ENCODE measurements around the gene HOXC12.
A peak's percentile ranks its signal among the peaks of the same experiment; 100 is the strongest.

HOXC12 gene

DNA sequence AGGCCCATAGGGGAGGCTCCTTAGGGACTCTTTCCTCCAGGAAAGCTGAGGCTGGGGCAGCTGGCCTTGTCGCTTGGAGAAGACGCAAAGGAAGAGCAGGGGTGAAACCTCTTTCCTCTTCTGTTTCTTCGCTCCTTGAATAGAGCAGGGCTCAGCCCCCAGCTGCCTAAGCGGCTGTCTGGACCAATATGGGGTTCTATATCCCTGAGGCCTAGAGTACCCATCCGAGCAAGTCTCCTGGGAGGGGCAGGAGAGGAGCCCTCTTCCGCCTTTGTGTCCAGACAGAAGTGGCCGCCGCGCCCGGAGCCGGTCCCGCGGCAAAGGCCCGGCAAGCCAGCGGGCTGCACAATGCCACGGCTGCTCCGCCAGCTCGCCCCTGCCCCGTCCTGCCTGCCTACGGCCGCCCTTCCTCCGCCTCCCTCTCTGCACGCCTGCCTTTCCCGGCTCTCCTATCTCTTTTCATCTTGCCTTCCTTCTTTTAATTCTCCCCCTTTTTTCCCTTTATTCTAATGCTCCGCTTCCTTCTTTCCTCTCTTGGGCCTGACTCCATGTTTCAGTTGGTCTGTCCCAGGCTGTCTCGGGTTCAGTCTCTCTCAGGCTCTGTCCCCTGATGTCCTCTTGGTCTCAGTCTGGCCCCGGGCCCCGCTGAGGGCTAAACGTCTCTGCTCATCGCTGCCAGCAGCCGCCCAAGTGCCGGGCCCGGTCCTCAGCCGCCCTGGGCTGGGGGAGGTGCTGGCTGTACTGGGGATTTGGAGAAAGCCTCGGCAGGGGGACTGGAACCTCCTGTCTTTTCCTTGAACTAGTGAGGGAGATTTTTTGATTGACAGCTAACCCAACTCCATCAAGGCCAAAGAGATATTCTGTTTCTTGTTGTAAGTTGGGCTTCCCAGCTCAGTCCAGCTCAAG is 42.8 kb downstream of the HOXC12 start:
- CTCF ChIA-PET: interaction anchor here (0.9 to 21.3 kb wide), 10 partner anchors 7 to 229 kb away, joined by 4 to 756 read pairs (median 94); partner anchors contain the start of genes HOXC10, HOXC5, HOXC6 and HOXC8
- POLR2A ChIA-PET: interaction anchor here (0.6 to 2.5 kb wide), 7 partner anchors 11 to 144 kb away, joined by 3 to 12 read pairs (median 4); partner anchors contain the start of gene HOXC8
- peak overlapping the region; percentile 96 for H3K4me3 ChIP-seq (ENCODE audit: low read depth, low read length)
- TF ChIP-seq, protein P1, sequence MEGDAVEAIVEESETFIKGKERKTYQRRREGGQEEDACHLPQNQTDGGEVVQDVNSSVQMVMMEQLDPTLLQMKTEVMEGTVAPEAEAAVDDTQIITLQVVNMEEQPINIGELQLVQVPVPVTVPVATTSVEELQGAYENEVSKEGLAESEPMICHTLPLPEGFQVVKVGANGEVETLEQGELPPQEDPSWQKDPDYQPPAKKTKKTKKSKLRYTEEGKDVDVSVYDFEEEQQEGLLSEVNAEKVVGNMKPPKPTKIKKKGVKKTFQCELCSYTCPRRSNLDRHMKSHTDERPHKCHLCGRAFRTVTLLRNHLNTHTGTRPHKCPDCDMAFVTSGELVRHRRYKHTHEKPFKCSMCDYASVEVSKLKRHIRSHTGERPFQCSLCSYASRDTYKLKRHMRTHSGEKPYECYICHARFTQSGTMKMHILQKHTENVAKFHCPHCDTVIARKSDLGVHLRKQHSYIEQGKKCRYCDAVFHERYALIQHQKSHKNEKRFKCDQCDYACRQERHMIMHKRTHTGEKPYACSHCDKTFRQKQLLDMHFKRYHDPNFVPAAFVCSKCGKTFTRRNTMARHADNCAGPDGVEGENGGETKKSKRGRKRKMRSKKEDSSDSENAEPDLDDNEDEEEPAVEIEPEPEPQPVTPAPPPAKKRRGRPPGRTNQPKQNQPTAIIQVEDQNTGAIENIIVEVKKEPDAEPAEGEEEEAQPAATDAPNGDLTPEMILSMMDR (IDR thresholded peaks at IDR 0.05; ENCODE audit: insufficient read depth, low read length, missing control alignments): no peak
- DNase-seq (ENCODE audit: low read depth, low spot score): no peak

DNA sequence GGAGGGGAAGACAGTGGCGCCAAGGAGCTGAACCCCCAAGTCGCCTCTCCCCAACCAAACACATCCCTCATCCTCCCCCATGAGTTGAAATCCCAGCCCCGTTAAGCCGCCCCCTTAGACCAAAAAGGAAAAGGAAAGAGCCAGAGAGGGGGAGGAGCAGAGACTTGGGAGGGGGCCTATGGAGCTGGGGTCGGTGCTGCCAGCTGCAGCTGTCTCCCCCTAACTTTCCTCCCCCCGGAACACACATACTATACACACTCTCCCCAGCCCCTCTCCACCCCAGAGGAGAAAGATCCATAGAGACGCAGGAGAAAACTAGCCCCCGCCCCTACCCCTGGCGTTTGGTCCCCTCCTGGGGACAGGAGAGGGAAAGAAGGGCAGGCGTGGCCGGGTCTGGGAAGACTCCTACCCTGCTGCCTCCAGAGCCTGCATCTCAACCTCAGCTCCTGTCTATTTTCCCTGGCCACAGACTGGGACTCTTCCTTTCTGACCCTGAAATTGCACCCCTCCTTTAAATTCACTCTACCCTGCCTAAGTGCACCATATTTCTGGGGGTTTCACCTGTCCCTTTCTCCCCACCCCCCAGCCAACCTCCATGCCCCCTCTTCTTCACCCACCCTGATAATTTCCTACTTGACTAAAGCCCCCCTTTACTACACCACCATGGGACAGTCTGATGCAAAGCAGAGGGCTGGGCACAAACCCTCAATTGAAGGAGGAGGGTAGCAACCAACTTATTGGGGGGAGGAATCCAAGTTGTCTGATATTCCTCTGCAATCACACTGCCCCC is 43.6 kb downstream of the HOXC12 start:
- peak overlapping the region; percentile 96 for H3K4me3 ChIP-seq (ENCODE audit: low read depth, low read length)
- no peak for DNase-seq (ENCODE audit: low read depth, low spot score)
- TF ChIP-seq, protein P1 (IDR thresholded peaks at IDR 0.05; ENCODE audit: insufficient read depth, low read length, missing control alignments): no peak
- ChIA-PET POLR2A (interaction anchor here (0.6 to 1.2 kb wide), 5 partner anchors 11 to 210 kb away, joined by 3 to 4 read pairs (median 3); partner anchors contain the start of gene HOXC8), CTCF (interaction anchor here (1.2 to 21.3 kb wide), 9 partner anchors 8 to 230 kb away, joined by 4 to 756 read pairs (median 152); partner anchors contain the start of genes HOXC10, HOXC5, HOXC6 and HOXC8)

DNA sequence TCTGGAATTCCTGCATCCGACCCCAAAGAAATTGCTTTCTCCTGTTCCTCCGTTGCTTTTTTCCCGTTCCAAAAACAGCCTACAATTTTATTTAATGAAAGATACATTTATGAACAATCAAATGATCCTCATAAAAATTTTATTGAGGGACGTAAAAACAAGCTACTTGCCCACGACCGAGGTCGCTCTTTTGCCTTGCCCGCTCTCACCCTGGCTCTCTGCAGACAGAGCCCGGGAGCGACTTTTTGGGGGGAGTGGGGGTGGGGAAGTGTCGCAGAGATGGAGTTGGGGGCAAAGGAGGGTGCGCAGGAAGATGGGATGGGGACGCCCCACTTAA is 44.2 kb downstream of the HOXC12 start:
- peak overlapping the region; percentile 96 for H3K4me3 ChIP-seq (ENCODE audit: low read depth, low read length)
- TF ChIP-seq, protein P1 (IDR thresholded peaks at IDR 0.05; ENCODE audit: insufficient read depth, low read length, missing control alignments): no peak
- CTCF ChIA-PET: interaction anchor here (1.2 to 21.3 kb wide), 10 partner anchors 8 to 253 kb away, joined by 4 to 756 read pairs (median 94); partner anchors contain the start of genes HOXC10, HOXC5, HOXC6 and HOXC8
- DNase-seq (ENCODE audit: low read depth, low spot score): no peak
- POLR2A ChIA-PET: interaction anchor here (0.9 kb wide), 1 partner anchor 209 kb away, joined by 3 read pairs; no protein-coding TSS in a partner anchor

DNA sequence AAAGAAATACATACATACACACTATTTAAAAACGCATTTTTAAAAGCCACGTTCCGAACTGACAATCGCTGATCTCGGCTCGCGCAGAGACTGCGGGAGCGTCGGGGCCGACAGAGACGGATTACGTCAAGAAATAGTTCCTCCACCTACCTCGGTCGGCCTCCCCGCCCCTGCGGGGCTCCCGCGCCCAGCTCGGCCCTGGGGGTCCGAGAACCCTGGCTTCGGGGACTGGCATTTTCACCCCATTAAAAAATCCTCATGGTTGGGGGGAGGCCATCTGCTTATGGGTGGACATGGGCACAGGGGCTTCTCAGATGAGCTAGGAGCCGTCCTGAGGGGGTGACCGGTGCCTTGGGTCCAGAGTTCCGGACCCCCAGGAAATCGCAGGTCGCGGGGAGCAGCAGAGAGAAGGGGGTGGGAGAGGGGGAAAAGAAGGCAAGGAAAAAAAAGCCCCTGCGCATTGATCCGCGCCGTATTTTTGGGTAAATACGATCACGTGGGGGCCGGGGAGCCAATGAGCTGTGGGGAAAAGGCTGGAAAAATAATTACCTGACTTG is 44.9 kb downstream of the HOXC12 start:
- ChIA-PET POLR2A (interaction anchor here (0.8 to 3.1 kb wide), 9 partner anchors 8 to 196 kb away, joined by 3 to 22 read pairs (median 6); partner anchors contain the start of genes HOXC6 and HOXC8), CTCF (interaction anchor here (1.0 to 21.3 kb wide), 12 partner anchors 8 to 253 kb away, joined by 3 to 756 read pairs (median 28); partner anchors contain the start of genes HOXC10, HOXC5, HOXC6 and HOXC8)
- TF ChIP-seq, protein P1 (IDR thresholded peaks at IDR 0.05; ENCODE audit: insufficient read depth, low read length, missing control alignments): no peak
- DNase-seq (ENCODE audit: low read depth, low spot score): no peak
- H3K4me3 ChIP-seq (ENCODE audit: low read depth, low read length): peak overlapping the region; percentile 96

DNA sequence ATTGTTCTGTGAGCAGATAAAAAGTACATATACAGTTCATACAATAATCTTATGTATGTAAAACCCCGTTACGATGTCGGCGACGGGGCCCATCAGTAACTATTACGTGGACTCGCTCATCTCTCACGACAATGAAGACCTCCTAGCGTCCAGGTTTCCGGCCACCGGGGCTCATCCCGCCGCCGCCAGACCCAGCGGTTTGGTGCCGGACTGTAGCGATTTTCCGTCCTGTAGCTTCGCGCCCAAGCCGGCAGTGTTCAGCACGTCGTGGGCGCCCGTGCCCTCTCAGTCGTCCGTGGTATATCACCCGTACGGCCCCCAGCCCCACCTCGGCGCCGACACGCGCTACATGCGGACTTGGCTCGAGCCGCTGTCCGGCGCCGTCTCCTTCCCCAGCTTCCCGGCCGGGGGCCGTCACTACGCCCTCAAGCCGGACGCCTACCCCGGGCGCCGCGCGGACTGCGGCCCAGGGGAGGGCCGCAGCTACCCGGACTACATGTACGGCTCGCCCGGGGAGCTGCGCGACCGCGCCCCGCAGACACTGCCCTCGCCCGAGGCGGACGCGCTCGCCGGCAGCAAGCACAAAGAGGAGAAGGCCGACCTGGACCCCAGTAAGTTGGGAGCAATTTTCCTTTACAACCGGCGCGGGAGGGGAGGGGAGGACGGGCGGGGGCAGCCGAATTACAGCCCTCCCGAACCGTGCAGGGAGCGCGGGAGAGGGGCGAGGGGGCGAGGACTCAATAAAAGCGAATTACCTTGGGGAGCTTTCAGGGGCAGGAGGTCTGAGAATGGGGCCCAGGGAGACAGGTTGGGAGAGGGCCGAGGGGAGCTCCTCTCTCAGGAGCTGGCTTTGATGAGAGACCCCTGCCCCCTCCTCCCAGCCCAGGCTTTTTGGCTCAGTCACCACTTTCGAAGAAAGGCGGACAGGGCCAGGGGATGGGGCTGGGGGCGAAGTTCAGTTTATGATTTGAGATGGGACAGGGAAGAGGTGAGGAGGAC is 45.7 kb downstream of the HOXC12 start, which contains the start of gene HOXC9:
Gene HOXC9 (plus strand): TSS at position 46 of the 999 bp plus-strand sequence. CDS start 28 bp downstream, at position 74.
- CTCF ChIA-PET: interaction anchor here (1.0 to 21.3 kb wide), 11 partner anchors 8 to 254 kb away, joined by 3 to 756 read pairs (median 35); partner anchors contain the start of genes HOXC10, HOXC5, HOXC6 and HOXC8
- peak within 1 kb of the TSS; percentile 96 for H3K4me3 ChIP-seq (ENCODE audit: low read depth, low read length)
- TF ChIP-seq, protein P1 (IDR thresholded peaks at IDR 0.05; ENCODE audit: insufficient read depth, low read length, missing control alignments): no peak
- POLR2A ChIA-PET: interaction anchor here (0.5 to 3.1 kb wide), 12 partner anchors 8 to 231 kb away, joined by 3 to 22 read pairs (median 4); partner anchors contain the start of genes HOXC10, HOXC6 and HOXC8
- no peak for DNase-seq (ENCODE audit: low read depth, low spot score)
